HepG2 (cell line): Measurements from ENCODE around the gene ZKSCAN1. TPM values are rescaled to one million over a fixed set of nuclear protein-coding genes. Genes with fewer than 3 reads are reported as not detected.

Source experiments
- BHLHE40 ChIP-seq: IDR thresholded peaks from 2 replicates; pipeline ENCODE4 v1.6.1; 2011; ENCODE audit warnings: low read length, improper control_type of control experiment
- DMAP1 ChIP-seq: IDR thresholded peaks from 2 replicates; pipeline ENCODE4 v1.6.1; 2016
- FLYWCH1 ChIP-seq: sonication (generic); formaldehyde crosslinking; IDR thresholded peaks from 2 replicates; pipeline ENCODE4 v1.8.1; 2023; ENCODE audit warnings: mild to moderate bottlenecking, missing genetic modification reagents
- FOXJ3 ChIP-seq: sonication (generic); formaldehyde crosslinking; IDR thresholded peaks from 2 replicates; pipeline ENCODE4 v1.4.0; 2020; ENCODE audit warnings: missing genetic modification reagents, mild to moderate bottlenecking, borderline replicate concordance
- HIVEP1 ChIP-seq: sonication (generic); formaldehyde crosslinking; IDR thresholded peaks from 2 replicates; pipeline ENCODE4 v1.4.0; 2020; ENCODE audit warnings: mild to moderate bottlenecking, missing genetic modification reagents
- HNRNPL ChIP-seq: fragments of 200-400 bp; formaldehyde crosslinking; IDR thresholded peaks from 2 replicates; pipeline ENCODE4 v1.6.1; 2017; ENCODE audit warnings: mild to moderate bottlenecking, low read depth, low read length
- HOXA9 ChIP-seq: sonication (generic); formaldehyde crosslinking; IDR thresholded peaks from 2 replicates; pipeline ENCODE4 v1.8.1; 2022; ENCODE audit warnings: missing genetic modification reagents, mild to moderate bottlenecking, moderate library complexity, borderline replicate concordance
- IRX3 ChIP-seq: sonication (generic); formaldehyde crosslinking; IDR thresholded peaks from 2 replicates; pipeline ENCODE4 v1.8.1; 2023; ENCODE audit warnings: mild to moderate bottlenecking, low read depth, missing genetic modification reagents, borderline replicate concordance
- JUN ChIP-seq: sonication (generic); formaldehyde crosslinking; IDR thresholded peaks from 2 replicates; pipeline ENCODE4 v1.4.0; 2020; ENCODE audit warnings: mild to moderate bottlenecking, missing genetic modification reagents
- KDM1A ChIP-seq: IDR thresholded peaks from 2 replicates; pipeline ENCODE4 v1.6.1; 2016; ENCODE audit warnings: missing compliant biosample characterization
- MAFF ChIP-seq: IDR thresholded peaks from 2 replicates; pipeline ENCODE4 v1.6.1; 2011; ENCODE audit warnings: low read depth, low read length, improper control_type of control experiment
- MXD4 ChIP-seq: IDR thresholded peaks from 2 replicates; pipeline ENCODE4 v1.6.1; 2016; ENCODE audit warnings: mild to moderate bottlenecking, missing biosample characterization, missing genetic modification reagents
- RARA ChIP-seq: IDR thresholded peaks from 2 replicates; pipeline ENCODE4 v1.6.1; 2016; ENCODE audit warnings: missing genetic modification reagents, missing compliant biosample characterization
- RORA ChIP-seq: sonication (generic); formaldehyde crosslinking; IDR thresholded peaks from 2 replicates; pipeline ENCODE4 v1.5.0; 2020; ENCODE audit warnings: mild to moderate bottlenecking, missing genetic modification reagents, moderate library complexity
- SIN3A ChIP-seq: IDR thresholded peaks from 2 replicates; pipeline ENCODE4 v1.6.1; 2011; ENCODE audit warnings: low read depth, mild to moderate bottlenecking, control low read depth, low read length, borderline replicate concordance
- SMAD9 ChIP-seq: sonication (generic); formaldehyde crosslinking; IDR thresholded peaks from 2 replicates; pipeline ENCODE4 v1.5.1; 2020; ENCODE audit warnings: mild to moderate bottlenecking, missing genetic modification reagents
- STAT5B ChIP-seq: sonication (generic); formaldehyde crosslinking; IDR thresholded peaks from 2 replicates; pipeline ENCODE4 v1.4.0; 2020; ENCODE audit warnings: missing genetic modification reagents
- ZNF207 ChIP-seq: fragments of 450-650 bp; IDR thresholded peaks from 2 replicates; pipeline ENCODE4 v1.6.1; 2016; ENCODE audit warnings: antibody characterized with exemption, borderline replicate concordance
- ZNF546 ChIP-seq: sonication (generic); formaldehyde crosslinking; conservative IDR thresholded peaks from 2 replicates; pipeline ENCODE4 v1.8.1; 2023; ENCODE audit warnings: mild to moderate bottlenecking, missing genetic modification reagents
- ZNF572 ChIP-seq: sonication (generic); formaldehyde crosslinking; IDR thresholded peaks from 2 replicates; pipeline ENCODE4 v1.5.1; 2020; ENCODE audit warnings: mild to moderate bottlenecking, missing genetic modification reagents
- ZNF850 ChIP-seq: sonication (generic); formaldehyde crosslinking; conservative IDR thresholded peaks from 2 replicates; pipeline ENCODE4 v1.9.0; 2021; ENCODE audit warnings: mild to moderate bottlenecking, missing genetic modification reagents
- polyA plus RNA-seq, 8 experiments: library from polyadenylated mRNA; depleted of rRNA in 3 of 8; stranded (reverse) in 7 of 8; unstranded in 1 of 8; fragments of >200 nt; fragmentation: Illumina TruSeq in 4 of 8; extraction: Trizol in 4 of 8; gene quantifications; 2 replicates each; pipeline versions ENCODE4 v1.2.1 to v1.2.3, GENCODE V29; 2011 to 2016; ENCODE audit warnings: low read depth in 4 of 8, missing spikeins in 1 of 8, mixed read lengths in 1 of 8; ENCODE audit not compliant: insufficient read depth in 1 of 8
- total RNA-seq, 5 experiments: library from RNA; depleted of rRNA; stranded (reverse); fragments of >200 nt; fragmentation: Illumina TruSeq; extraction: Trizol; gene quantifications; 2 replicates each; pipeline ENCODE4 v1.2.3, GENCODE V29; 2016; ENCODE audit warnings: low read depth in 1 of 5
- TF ChIP-seq, protein P1 (sequence below): sonication (generic); formaldehyde crosslinking; IDR thresholded peaks from 2 replicates; pipeline ENCODE4 v1.4.0; 2020; ENCODE audit warnings: missing genetic modification reagents
- TF ChIP-seq, protein P2 (sequence below): sonication (generic); formaldehyde crosslinking; IDR thresholded peaks from 2 replicates; pipeline ENCODE4 v1.8.1; 2023; ENCODE audit warnings: mild to moderate bottlenecking, missing genetic modification reagents
- TF ChIP-seq, protein P3 (sequence below): sonication (generic); formaldehyde crosslinking; IDR thresholded peaks from 2 replicates; pipeline ENCODE4 v1.5.0; 2020; ENCODE audit warnings: missing genetic modification reagents, mild to moderate bottlenecking, borderline replicate concordance

The ZKSCAN1 gene
- total and polyA plus RNA-seq, 2 of the 13 experiments (the other 11 are each of a cell fraction or from before 2014, with no cell fraction given), result 46.4 to 60.6 TPM

DNA sequence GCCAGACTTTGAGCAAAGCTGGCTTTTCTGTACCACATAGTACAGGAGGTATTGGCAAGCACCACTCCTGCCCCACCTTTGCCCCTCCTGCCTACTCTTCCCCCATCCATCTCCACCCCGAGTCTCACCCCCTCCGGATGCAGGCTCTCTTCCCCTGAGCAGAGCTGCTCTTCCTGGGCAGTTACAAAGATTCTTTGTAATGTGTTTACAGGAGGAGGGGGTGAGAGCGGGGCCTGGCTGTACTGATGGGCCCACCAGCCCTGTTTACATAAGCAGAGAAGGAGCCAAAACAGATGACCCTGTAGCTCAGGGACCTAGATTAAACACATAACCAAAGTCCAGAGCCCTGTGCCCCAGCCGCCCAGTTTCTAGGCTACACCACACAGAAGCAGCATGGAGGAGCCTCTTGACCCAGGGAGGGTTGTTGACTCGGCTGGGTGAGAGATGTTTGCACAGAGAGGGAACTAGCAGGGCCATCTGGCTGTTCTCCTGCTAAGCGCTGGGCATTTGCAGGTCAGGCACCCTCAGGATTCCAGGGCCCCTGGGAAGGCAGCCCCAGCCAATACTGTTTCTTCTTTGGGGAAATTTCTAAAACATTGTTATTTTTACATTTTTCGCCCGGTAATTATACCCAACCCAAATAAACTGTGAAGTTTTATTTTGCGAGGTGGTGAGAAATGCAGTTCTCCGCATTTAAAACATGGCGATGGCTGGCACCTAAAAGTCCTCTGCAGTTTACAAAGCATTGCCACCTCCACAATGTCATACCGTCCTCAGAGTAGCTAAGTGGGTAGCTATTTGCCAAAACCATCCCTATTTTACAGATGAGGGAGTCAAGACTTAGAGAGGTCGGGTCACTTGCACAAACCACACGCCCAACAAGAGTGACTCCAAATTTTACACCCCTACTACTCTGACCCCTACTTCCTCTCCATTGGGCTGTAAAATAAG is 11.4 kb upstream of the ZKSCAN1 start (continued):
- 0 out of 2 replicates have a peak, but pooled peaks have one; percentile 34 for TF ChIP-seq RORA (CRISPR knock-in tag)
- TF ChIP-seq IRX3 (CRISPR knock-in tag), result 0 out of 2 replicates have a peak, but pooled peaks have one; percentile 13
- peak; percentile 96 for TF ChIP-seq FOXJ3 (CRISPR knock-in tag)
- TF ChIP-seq FLYWCH1, result no peak
- TF ChIP-seq KDM1A (CRISPR knock-in tag), result no peak; the same call in none of the 2 replicates
- no peak for TF ChIP-seq ZNF546
- TF ChIP-seq DMAP1 (CRISPR knock-in tag), result peak; percentile 65; the same call in 1 of the 2 replicates
- peak; percentile 57 for TF ChIP-seq SIN3A
- TF ChIP-seq, protein P1, sequence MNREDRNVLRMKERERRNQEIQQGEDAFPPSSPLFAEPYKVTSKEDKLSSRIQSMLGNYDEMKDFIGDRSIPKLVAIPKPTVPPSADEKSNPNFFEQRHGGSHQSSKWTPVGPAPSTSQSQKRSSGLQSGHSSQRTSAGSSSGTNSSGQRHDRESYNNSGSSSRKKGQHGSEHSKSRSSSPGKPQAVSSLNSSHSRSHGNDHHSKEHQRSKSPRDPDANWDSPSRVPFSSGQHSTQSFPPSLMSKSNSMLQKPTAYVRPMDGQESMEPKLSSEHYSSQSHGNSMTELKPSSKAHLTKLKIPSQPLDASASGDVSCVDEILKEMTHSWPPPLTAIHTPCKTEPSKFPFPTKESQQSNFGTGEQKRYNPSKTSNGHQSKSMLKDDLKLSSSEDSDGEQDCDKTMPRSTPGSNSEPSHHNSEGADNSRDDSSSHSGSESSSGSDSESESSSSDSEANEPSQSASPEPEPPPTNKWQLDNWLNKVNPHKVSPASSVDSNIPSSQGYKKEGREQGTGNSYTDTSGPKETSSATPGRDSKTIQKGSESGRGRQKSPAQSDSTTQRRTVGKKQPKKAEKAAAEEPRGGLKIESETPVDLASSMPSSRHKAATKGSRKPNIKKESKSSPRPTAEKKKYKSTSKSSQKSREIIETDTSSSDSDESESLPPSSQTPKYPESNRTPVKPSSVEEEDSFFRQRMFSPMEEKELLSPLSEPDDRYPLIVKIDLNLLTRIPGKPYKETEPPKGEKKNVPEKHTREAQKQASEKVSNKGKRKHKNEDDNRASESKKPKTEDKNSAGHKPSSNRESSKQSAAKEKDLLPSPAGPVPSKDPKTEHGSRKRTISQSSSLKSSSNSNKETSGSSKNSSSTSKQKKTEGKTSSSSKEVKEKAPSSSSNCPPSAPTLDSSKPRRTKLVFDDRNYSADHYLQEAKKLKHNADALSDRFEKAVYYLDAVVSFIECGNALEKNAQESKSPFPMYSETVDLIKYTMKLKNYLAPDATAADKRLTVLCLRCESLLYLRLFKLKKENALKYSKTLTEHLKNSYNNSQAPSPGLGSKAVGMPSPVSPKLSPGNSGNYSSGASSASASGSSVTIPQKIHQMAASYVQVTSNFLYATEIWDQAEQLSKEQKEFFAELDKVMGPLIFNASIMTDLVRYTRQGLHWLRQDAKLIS (CRISPR knock-in tag), result no peak
- TF ChIP-seq HOXA9 (CRISPR knock-in tag), result no peak
- TF ChIP-seq ZNF850 (CRISPR knock-in tag), result no peak
- peak; percentile 88 for TF ChIP-seq HNRNPL
- TF ChIP-seq MAFF, result no peak
- TF ChIP-seq STAT5B (CRISPR knock-in tag), result 0 out of 2 replicates have a peak, but pooled peaks have one; percentile 33
- TF ChIP-seq, protein P2, sequence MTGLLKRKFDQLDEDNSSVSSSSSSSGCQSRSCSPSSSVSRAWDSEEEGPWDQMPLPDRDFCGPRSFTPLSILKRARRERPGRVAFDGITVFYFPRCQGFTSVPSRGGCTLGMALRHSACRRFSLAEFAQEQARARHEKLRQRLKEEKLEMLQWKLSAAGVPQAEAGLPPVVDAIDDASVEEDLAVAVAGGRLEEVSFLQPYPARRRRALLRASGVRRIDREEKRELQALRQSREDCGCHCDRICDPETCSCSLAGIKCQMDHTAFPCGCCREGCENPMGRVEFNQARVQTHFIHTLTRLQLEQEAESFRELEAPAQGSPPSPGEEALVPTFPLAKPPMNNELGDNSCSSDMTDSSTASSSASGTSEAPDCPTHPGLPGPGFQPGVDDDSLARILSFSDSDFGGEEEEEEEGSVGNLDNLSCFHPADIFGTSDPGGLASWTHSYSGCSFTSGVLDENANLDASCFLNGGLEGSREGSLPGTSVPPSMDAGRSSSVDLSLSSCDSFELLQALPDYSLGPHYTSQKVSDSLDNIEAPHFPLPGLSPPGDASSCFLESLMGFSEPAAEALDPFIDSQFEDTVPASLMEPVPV (CRISPR knock-in tag), result peak; percentile 87
- TF ChIP-seq MXD4 (CRISPR knock-in tag), result peak; percentile 59; the same call in 1 of the 2 replicates
- TF ChIP-seq, protein P3, sequence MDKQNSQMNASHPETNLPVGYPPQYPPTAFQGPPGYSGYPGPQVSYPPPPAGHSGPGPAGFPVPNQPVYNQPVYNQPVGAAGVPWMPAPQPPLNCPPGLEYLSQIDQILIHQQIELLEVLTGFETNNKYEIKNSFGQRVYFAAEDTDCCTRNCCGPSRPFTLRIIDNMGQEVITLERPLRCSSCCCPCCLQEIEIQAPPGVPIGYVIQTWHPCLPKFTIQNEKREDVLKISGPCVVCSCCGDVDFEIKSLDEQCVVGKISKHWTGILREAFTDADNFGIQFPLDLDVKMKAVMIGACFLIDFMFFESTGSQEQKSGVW (CRISPR knock-in tag), result no peak
- no peak for TF ChIP-seq ZNF572 (CRISPR knock-in tag)
- no peak for TF ChIP-seq BHLHE40
- TF ChIP-seq ZNF207, result no peak
- TF ChIP-seq JUN (CRISPR knock-in tag), result peak; percentile 84; the same call in 1 of the 2 replicates
- peak; percentile 83 for TF ChIP-seq HIVEP1 (CRISPR knock-in tag)
- TF ChIP-seq SMAD9 (CRISPR knock-in tag), result no peak
- peak; percentile 98 for TF ChIP-seq RARA
